ENCODE results near the gene CWC27.

The CWC27 gene

DNA sequence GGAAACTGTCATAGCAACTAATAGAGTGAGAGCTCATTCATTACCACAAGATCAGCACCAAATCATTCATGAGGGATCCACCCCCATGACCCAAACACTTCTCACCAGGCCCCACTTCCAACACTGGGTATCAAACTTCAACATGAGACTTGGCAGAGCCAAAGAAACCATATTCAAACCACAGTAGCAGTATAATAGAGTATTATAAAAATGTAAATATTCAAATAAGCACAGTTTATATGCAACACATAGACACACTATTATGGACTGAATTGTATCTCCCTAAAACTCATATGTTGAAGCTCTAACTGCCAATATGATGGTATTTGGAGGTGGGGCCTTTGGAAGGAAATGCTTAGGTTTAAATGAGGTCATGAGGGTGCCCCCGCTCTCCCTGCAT, 240.5 kb downstream of the CWC27 start:
- no peak for DNase-seq

DNA sequence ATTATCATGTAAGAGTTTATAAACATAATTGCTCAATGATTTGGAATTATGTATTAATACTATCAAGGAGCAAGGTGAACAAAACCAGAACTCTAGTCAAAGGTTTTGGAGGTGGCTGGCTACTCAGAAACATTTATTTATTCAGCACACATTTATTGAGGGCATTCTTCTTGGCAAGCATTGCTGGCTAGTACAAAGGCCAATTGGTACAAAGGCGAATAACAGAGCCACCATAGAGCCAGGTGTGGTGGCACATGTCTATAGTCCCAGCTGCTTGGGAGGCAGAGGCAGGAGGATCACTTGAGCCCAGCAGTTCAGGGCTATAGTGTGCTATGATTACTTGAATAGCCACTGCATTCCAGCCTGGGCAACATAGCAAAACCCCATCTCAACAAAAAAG, 242.1 kb downstream of the CWC27 start:
- no peak for DNase-seq

DNA sequence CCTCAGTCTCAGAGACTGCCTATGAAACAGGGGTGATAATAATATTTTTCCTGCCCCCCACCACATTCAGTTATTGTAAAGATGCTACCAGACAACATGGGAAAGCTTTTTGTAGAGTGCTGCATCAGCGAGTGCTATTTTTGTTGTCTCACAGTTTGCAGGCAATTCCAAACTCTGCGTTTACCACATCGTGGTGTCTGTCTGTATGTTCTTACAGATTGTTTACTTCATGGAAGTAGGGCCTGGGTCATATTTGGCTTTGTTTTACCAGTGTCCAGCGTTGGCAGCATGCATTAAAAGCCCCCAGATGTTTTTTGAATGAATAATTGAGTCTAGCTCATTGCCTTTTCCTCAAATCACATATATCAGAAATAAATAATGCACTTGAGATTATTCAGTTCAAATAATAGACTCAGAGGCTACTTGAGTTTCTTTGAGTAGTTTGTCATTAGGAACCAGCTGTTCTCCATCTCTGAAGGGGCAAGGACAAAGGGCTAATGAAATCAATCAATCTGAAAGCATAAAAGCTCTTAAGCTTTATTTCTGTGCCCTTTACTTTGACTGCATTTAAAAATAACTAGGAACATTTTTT, 243.7 kb downstream of the CWC27 start:
- no peak for DNase-seq

DNA sequence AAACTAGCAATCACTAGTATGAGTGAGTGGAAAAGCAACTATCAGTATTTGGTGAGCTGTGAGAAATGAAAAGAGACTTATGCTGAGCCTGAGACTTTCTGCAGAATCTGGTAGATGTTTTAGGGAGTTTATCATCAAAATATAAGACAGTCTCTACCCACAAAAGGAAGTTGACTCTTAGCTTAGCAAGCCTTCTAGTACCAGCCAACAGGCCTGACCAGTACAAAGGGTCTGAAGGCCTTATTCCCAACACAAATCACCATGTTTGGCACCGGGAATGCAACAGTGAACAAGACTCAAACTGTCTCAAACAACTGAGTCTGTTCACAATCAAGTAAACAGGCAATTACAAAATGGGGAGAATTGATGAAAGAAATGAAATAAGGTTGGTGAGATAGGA, 244.4 kb downstream of the CWC27 start:
- no peak for DNase-seq

DNA sequence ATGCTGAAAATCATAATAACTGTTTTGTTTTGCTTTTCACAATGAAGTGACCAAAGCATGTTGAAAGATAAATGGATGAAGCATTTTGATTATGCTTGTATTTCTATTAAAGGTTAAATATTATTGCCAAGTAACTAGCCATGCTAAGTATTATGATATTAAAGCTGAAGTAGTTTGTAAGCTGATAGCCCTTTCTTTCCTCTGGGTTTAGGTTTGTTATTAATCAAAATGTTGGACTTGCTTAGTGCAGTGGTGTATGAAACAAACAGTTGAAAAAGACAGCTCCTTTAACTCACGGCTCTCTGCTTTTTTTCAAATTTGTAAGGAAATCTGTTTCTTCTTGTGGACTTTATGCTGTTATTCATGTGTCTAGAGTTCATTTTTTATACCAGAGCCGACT, 246.0 kb downstream of the CWC27 start:
- DNase-seq, result no peak

DNA sequence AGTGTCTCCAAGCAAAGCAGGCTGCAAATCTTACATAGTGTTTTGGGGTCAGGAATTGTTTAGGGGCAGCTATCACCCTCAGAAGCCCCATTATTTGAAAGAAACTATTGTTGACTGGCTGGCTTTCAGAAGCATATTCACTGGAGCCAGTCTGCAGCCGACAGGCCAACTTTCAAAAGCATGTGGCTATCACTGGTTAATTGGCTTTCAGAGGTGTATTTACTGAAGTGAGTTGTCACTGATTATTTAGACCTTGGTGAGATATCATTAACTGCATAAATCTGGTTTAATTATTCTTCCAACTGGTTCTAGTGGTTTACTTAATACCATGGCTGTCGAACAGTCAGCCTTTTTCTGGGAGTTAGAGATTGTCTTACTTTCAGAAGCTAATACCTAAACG, 247.0 kb downstream of the CWC27 start:
- DNase-seq, result no peak

DNA sequence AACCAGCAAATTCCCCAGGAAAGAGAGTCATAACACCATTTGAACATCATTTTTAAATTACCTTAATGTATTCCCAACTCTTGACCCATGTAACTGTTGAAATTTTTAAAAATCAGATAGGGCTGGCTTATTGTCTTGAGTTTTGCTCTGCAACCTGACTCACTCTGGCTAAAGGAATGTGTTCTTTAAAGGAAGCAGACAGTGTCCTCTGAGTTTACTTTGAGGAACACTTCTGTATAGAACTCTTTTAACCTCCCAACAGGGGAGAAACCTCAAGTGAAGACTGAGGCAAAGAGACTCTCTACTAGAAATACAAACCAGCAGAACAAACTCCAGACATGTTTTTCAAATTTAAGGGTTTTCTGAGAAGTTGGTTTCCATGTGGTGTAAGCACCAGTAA, 248.9 kb downstream of the CWC27 start:
- DNase-seq, result no peak

DNA sequence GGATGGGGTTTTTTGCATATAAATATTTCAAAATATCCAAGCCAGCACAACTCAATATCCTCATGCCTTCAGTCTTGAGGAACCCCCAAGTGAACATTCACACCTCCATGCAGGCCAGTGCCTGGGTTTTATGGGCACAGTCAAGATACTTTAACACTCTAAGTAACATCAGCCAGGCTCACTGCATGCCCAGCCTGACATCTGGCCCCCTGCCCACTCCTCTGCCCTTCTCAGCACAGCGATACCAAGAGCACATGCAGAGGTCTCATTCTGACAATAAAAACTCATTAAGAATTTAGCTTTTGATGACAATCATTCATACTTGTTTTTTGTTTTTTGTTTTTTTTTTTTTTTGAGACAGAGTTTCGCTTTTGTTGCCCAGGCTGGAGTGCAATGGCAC, 250.0 kb downstream of the CWC27 start:
- DNase-seq, result no peak

DNA sequence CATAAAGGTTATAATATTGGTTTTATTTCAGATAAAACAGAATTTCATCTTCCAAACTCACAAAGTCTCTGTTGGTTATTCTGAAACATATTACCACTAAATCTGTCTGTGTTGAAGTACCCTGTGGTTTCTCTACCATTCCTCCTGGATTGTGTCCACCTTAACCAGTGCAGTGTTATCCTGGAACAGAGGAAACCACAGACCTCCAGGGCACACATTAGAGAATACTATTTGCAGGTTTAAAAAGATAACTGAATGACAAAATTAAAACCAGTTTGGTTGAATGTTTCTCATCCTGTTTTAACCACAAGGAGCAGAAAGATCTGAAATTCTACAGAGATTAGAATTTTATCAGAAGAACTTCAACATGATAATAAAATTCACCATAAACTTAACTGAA, 251.8 kb downstream of the CWC27 start:
- DNase-seq, result no peak

DNA sequence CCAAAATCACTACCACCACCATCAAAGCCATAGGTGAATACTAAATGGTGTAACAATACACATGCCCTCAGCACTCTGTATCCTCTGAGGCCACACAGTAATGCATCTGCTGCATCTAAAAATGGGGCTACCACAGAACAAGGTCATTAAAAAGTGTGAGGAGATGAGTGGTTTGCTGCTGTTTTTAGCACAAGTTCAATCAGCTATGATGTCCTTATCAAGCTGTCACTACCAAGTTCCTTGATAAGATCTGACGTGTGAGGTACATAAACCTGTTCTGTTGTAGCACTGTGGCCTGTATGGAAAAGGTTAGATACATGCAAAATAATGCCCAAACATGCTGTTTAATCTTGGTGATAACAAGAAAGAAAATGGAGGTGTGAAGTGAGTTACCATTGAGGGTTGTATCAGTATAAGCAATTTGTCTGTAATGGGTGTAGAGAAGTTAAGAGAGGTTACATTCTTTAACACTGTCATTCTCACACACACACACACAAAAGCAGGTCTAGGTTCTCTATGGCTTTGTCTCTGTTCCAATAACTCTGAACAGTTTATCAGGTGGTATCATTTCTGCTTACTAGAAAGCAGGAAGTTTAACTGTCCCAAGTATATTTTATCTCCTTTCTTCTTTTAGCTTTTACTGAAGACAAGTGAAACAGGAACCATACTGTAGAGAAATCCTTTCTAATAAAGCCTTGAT, 252.9 kb downstream of the CWC27 start:
- no peak for DNase-seq

DNA sequence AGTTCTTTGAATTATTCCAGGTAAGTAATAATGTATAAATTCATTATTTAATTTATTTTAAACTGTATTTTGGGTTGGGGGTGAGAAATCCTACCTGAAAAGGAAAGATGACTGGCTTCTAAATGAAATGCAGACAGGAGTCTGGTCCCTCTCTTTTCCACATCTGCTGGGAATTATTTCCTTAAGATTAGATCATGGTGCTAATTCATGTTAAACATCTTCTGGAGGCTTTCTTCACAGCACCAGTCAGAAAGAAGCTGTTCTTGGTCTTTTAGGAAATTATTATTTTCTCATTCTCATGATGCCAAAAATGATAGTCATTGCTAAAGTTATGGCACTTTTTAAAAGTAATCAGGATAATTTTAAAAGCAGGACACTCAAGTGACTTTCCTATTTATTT, 254.2 kb downstream of the CWC27 start:
- DNase-seq, result no peak

DNA sequence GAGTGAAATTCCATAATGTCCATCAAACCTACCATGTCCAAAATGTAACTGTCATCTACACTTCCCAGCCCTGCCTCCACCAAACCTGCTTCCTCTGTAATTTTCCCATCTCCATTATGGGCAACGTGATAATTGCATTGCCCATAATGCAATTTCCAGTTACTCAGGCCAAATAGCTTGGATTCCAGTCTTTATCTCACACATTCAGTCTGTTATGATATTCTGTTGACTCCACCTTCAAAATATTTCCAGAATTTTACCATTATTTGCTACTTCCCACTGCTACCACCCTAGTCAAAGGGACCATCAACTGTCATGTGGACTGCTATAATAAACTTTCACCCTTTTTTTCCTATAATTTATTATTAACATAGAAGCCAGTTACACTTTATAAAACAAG, 256.0 kb downstream of the CWC27 start:
- DNase-seq, result no peak

DNA sequence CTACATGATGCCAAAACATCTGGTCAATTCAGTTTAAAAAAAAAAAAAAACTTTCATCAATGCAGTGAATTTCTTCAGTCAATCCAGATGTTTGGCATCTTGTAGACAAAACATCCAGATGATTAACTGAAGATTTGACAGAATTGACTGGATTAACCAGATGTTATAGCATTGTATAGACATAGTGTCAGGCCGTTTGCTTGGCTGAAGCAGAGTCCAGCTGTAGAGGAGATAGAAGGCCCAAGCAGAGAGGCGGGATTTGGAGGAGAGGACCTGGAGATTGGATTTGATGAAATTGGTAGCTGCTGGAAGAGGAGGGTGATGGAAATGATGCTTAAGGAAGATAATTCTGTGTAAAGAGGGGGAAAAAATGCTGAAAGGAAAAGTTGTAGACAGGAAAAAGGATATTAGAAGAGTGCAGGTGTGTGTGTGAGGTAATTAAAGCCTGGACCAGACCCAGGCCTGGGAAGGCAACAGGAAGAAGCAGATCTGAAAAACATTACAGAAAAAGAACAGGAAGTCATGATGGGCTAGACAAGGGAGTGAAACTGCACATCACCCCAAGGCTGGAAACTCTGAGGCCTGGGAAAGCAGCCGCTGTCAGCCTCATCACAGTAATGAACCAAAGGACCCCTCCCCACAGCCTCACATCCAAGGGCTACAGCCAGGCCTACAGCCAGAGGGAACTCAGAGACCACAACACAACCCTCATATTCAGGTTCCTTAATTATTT, 258.3 kb downstream of the CWC27 start:
- DNase-seq, result no peak

DNA sequence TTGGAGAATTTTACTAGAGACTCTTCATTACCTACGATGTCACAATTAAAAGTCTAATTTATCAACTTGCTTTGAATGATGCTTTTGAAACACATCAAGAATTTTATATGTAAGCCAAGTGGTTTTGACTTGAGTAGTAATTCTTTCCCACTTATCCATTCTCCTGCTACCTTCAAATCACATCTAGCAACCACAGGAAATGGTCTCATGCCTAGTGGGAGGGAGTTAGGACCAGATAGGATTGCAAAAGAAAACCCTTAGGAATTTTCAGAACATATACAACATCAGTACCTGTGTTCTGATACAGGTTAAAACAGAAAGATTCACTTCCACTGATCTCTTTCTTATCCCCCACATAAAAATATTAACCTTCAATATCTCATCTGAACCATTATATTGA, 260.4 kb downstream of the CWC27 start:
- DNase-seq, result no peak

DNA sequence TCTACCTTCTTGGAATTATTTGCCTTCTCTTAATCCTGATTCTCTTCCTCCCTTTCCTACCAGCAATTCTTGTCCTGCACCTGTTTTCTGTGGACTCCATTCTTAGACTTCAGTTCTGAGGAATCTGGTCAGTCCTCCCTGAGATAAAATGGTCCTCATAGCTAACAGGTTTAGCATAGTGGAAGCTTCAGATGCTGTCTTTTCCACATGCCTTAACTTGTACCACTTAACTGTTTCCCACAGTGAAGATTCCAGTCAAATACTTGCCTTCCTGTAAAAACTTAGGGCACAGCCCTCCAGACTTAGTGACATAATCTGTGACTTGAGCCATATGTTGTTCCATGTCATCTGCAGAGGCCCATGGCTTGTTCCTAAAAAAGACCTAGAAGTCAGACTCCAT, 261.3 kb downstream of the CWC27 start:
- no peak for DNase-seq

DNA sequence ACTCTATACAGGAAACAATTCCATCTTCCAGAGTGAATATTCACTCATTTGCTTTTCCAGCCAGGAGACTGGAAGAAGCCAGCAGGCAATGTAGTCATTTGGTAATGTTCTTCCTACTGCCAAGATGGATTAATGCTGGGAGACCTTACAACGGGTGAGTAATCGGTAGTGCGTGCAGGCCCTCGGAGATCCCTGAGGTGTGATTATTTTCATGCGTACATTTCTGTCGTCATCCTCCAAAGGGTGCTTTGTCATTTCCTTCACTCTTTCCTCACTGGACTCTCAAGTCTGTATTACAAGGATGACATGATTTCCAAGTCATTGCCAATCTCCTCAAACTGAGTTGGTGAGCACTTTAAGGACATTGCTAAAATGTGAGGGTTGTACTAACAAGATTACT, 263.5 kb downstream of the CWC27 start:
- no peak for DNase-seq

DNA sequence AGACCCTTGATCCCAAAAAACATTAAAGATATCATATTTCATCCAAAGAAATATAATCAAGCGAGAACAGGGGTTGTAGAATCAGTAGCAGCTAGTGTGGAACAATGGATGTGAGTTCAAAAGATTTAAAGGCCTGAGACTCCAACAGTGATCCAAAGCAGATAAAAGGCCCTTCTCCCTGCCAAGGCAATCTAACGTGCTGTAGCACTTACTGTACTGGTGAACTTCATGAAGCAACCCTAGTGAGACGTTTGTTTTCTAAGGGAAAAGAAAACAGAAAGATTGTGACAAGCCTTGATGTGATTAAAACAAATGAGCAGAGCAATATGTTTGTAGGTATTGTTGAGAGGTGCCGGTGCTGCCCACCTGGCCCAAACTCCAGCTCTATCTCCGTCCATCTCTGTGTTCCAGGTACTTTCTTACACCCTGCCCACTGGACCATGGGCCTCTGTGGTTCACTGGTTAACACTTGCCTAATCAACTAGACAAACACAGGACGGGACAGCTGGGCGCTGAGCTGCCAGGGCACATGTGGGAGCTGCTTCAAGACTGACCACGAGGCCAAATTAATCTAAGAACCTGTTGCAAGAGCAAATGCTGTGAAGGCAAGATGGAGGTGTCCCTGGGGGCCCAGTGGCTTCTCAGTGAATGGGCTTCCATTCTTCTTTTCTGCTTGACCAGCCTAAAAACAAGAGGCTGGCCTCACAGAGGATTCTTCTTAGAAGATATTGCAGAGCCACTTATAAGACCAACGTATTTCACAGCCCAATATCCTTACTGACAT, 265.5 kb downstream of the CWC27 start:
- DNase-seq, result no peak

DNA sequence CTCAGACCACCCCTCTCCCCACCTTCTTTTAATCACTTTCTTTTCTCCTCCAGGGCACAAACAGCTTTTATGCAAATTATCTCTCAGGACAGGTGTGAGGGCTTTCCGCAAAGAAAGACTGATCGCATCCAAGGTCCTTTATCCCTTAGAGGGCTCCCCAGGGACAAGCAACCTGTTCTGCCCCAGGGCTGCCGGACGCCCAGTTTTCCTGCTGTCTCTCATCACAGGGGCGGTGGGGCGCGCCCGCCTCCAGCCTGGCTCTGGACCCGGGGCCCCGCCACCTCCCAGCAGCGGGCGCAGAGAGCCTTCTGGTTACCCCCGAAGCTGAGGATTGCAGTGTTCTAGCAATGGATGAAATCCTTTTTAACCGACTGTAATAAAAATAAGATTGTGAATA, 266.1 kb downstream of the CWC27 start:
- DNase-seq, result no peak

DNA sequence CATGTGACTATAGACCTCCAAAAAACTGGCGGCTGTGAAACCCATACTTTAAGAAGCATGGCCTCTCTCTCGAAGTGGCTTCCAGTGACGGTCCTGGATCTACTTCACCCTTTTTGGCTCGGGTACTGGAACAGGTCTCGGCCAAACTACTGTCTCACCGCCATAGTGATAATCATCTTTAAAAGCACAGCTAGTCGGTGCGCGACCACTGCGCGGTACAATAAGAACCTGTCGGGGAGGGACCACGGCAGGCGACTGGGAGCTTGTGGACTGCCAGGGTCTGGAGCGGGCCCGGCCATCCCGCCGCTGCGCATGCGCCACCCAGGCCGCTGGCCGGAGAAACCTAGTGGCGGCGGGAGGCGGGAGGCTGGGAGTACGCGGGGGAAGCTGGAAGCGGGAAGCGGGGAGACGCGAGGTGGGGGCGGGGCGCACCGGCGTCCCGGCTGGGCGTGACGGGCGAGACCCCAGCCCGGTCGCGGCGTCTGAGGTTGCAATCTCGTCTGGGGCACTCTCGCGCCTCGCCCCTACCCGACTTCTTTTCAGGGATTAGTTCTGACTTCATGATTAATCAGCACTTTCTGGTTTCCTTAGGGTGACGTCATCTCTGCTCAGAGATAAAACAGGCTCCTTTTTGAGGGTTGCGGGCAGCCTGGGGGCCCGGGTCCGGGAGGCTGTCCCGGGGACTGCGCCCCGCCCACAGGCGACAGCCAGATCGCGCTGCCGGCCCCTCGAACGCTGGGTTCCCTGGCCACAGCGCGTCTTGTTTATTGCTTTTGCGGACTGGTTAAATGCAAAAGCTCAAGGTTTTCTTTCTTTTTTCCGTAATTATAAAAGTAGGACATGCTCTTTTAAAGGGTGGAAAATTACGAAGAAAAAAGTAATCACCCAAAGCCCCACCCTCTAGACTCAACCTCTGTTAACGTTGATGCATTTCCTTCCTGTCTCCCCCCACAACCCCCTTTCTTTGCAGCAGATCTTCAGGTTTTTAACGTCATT, 266.8 kb downstream of the CWC27 start:
- peak; percentile 92 for DNase-seq

DNA sequence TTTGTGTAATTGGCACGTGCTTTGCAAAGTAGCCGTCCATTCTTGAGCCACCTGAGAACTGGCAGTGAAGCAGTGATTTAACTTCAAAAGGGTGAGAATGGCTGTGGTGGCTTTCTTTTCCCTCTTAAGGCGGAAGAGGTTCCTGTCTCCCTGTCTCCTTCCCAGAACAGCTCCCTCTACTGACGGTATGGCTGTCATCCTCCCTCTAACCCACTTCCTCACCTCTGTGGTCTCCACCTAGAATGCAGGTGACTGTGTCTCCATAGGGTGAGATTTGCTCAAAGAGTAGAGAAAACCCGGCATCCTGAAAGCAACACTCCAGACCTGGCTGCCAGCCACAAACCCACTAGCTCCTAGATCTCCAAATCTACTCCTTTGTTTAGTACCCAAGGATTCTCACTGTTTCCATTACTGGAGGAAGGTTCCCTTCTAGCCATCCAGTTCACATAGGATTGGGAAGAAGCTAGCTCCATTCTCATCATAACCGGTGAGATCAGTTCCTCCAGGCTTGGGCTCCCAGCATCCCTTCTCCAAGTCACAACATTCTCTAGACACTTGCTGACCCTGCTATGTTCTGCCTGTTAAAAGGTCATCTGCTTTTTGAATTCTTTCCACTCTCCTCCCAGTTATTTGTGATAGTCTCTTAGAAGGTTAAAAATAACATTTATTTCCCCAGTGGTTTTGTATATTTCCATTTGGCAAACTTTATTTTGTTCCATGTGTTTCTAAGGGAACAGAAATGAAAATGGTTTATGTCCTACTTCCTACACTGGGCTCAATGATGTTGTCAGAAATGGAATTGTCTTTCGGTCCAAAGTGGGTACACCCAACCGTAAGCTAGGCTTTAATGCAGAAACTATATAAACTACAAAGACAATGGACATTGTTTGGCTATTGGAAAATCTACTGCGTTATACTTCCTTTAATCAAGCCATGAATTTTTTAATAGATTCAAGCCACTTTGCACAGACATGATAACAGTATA, 269.4 kb downstream of the CWC27 start:
- no peak for DNase-seq

All from midbrain (tissue), 1 donor.